ENCODE measurements around the gene KLHL29.

The KLHL29 gene

DNA sequence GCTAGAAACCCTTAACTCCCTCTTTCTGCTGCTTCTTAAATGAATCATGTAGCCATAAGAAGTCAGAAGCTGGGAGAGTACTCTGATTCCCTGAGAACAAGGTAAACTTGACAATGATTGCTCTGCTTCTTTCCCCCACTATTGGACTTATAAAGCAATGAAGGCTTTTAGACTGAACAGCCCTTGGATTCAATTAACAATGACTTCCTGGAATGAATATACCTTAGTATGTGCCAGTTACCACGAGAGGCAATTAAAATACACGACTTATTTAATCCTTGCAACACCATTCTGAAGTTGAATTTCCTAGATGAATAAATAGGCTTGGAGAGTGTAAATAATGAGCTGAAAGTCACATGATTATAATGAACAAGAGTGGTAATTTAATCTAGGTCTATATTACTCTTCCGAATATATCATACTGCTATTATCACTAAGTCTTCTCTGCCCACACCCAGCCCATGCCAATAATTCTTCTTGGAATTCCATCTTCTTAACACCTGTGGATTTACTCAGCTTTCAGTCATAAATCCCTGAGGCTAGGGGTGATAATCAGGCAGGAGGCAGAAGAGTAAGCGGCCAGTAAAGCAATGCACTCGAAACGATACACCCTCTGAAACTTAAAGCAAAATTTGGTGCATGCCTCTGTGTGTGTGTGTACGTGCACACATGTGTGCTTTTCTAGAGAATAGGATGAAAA is 371.8 kb downstream of the KLHL29 start:
- DNase-seq, result no peak

DNA sequence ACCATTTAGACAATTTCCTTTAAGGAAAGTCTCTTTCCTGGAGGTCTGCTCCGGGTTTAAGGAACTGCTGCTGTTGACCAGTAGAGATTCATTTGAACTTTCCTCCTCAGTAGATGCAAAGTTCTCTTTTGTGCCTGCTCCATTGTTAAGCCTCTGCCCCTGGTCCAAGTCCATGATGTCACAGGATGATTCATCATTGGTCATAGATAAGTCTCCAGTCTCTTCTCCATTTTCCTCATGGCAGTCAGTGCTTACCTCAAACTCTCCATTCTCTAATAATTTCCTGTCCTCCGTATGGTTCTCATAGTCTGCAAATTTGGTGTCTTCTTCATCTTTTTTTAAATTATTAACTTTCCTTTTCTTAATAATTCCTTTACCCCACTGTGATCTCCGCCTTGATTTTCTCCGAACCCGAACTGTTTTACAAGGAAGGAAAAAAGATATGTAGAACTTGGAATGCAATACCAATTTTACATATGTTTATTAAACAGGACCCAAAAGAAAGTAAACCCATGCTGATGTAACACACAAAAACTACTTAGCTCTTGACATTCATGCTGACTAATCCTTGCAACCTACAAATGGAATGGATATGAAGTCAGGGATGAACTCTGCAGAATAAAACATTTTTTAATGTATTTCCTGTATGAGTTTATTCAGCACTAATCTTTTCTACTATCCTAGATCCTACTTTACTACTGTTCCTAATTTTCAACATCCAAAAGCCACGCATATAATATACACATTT is 372.9 kb downstream of the KLHL29 start:
- no peak for DNase-seq
